ENCODE measurements around the gene CBLC.

GRCh38 chr19:44823373-44823698, 45.6 kb downstream of the CBLC start:
- no peak for TF ChIP-seq CTCF (conservative IDR thresholded peaks at IDR 0.05; ENCODE audit: low read depth, low read length)
- TF ChIP-seq USF2 (IDR thresholded peaks at IDR 0.05; ENCODE audit: low read depth, low read length), result no peak
- TF ChIP-seq POLR2A (IDR thresholded peaks at IDR 0.05; ENCODE audit: low read depth, low read length), result no peak
- TF ChIP-seq BHLHE40 (IDR thresholded peaks at IDR 0.05; ENCODE audit: low read depth, low read length), result no peak

Measured in IMR-90 (cell line).